GM12878 (cell line): ENCODE data around the gene ITGA8. TPM values are rescaled to one million over a fixed set of nuclear protein-coding genes. Genes with fewer than 3 reads are reported as not detected.

Experiments used
- ATAC-seq: fragments of 200-7000 bp; cut with Tn5 transposase; 3 replicates; pipeline ENCODE4 v1.9.1; 2020; ENCODE audit warnings: mild to moderate bottlenecking, moderate library complexity
- BruUV-seq: library from RNA; stranded (reverse); fragments of 400-500 nt; replicated peaks from 2 replicates; lab custom pipeline; 2021; lab: Mats Ljungman, UMichigan
- CTCF ChIA-PET: fragments of 300-600 bp; sonication (Branson Sonifier 250); formaldehyde crosslinking; extraction: SDS; loops from one replicate; lab custom pipeline; 2021; ENCODE audit warnings: inconsistent platforms; lab: Yijun Ruan, JAX
- POLR2A ChIA-PET: fragments of 350-600 bp; formaldehyde crosslinking; extraction: SDS; loops from one replicate; lab custom pipeline; 2021; ENCODE audit warnings: inconsistent platforms; lab: Charles Lee
- RAD21 ChIA-PET: fragments of 300-600 bp; sonication (Branson Sonifier 250); formaldehyde crosslinking; loops from one replicate; lab custom pipeline; 2023; ENCODE audit warnings: antibody characterized with exemption; ENCODE audit not compliant: unreplicated experiment; lab: Charles Lee
- SMC1A ChIA-PET: fragments of 300-600 bp; sonication (Branson Sonifier 250); formaldehyde crosslinking; loops from one replicate; lab custom pipeline; 2023; ENCODE audit not compliant: unreplicated experiment, uncharacterized antibody; lab: Charles Lee
- DNase-seq: peaks from one replicate; pipeline ENCODE4 v3.0.0-alpha.2; 2011; ENCODE audit warnings: low read depth, low spot score
- FAIRE-seq: peaks from 3 replicates; lab custom pipeline; 2011; peaks lifted over from hg19 to GRCh38; lab: Jason Lieb, UNC
- H2AFZ ChIP-seq: 2 replicates; pipeline ENCODE4 v1.6.0; 2011; ENCODE audit warnings: low read depth, low read length, control low read depth; ENCODE audit not compliant: control insufficient read depth
- H3K27ac ChIP-seq: 2 replicates; pipeline ENCODE4 v1.5.1; 2011; ENCODE audit warnings: control low read depth; ENCODE audit not compliant: control insufficient read depth, insufficient read depth
- H3K27me3 ChIP-seq, 2 experiments: replicated peaks in 1 of 2; 2 replicates each; pipeline versions ENCODE4 v1.6.0 to v1.6.1; 2011; ENCODE audit warnings: low read length in 1 of 2; ENCODE audit not compliant: control insufficient read depth in 2 of 2, insufficient read depth in 2 of 2
- H3K36me3 ChIP-seq, 2 experiments: 2 replicates each; pipeline ENCODE4 v1.5.1; 2011; ENCODE audit warnings: low read length in 1 of 2; ENCODE audit not compliant: control insufficient read depth in 2 of 2, insufficient read depth in 2 of 2
- H3K4me1 ChIP-seq: 2 replicates; pipeline ENCODE4 v1.6.1; 2011; ENCODE audit warnings: mild to moderate bottlenecking, low read length, moderate library complexity, mixed read lengths; ENCODE audit not compliant: control insufficient read depth, insufficient read depth
- H3K4me2 ChIP-seq: 2 replicates; pipeline ENCODE4 v1.6.0; 2011; ENCODE audit warnings: control low read depth; ENCODE audit not compliant: control insufficient read depth, insufficient read depth
- H3K4me3 ChIP-seq: fragments of 200-600 bp; sonication (generic); 2 replicates; pipeline ENCODE4 v1.5.1; 2016
- H3K79me2 ChIP-seq: 2 replicates; pipeline ENCODE4 v1.6.0; 2011; ENCODE audit warnings: low read length; ENCODE audit not compliant: control insufficient read depth, insufficient read depth
- H3K9ac ChIP-seq: 2 replicates; pipeline ENCODE4 v1.8.0; 2011; ENCODE audit warnings: low read length, control low read depth, mixed read lengths; ENCODE audit not compliant: control insufficient read depth, insufficient read depth
- H3K9me3 ChIP-seq: replicated peaks from 3 replicates; pipeline ENCODE4 v1.5.1; 2011; ENCODE audit warnings: mild to moderate bottlenecking, low read length; ENCODE audit not compliant: control insufficient read depth, insufficient read depth
- H4K20me1 ChIP-seq: 2 replicates; pipeline ENCODE4 v1.6.0; 2011; ENCODE audit not compliant: control insufficient read depth, insufficient read depth
- ATF7 ChIP-seq: fragments of 450-650 bp; IDR thresholded peaks from 2 replicates; pipeline ENCODE4 v1.6.1; 2016; ENCODE audit warnings: low read depth, mild to moderate bottlenecking
- CHD2 ChIP-seq: IDR thresholded peaks from 2 replicates; pipeline ENCODE4 v1.6.1; 2011; ENCODE audit warnings: low read depth, low read length, improper control_type of control experiment, borderline replicate concordance
- FOS ChIP-seq: IDR thresholded peaks from 3 replicates; pipeline ENCODE4 v1.6.1; 2011; ENCODE audit warnings: borderline replicate concordance; ENCODE audit not compliant: insufficient read length; ENCODE audit errors: extremely low read depth
- MLLT1 ChIP-seq: fragments of 450-650 bp; IDR thresholded peaks from 2 replicates; pipeline ENCODE4 v1.6.1; 2016; ENCODE audit warnings: mild to moderate bottlenecking
- MYC ChIP-seq: IDR thresholded peaks from 2 replicates; pipeline ENCODE4 v1.6.1; 2011; ENCODE audit warnings: mild to moderate bottlenecking, low read length, moderate library complexity, inconsistent platforms; ENCODE audit not compliant: insufficient read depth, insufficient replicate concordance, insufficient read length, severe bottlenecking
- RAD51 ChIP-seq: fragments of 450-650 bp; IDR thresholded peaks from 2 replicates; pipeline ENCODE4 v1.6.1; 2016; ENCODE audit warnings: moderate library complexity, mild to moderate bottlenecking, inconsistent platforms
- RBBP5 ChIP-seq: fragments of 200-600 bp; sonication (generic); conservative IDR thresholded peaks from 2 replicates; pipeline ENCODE4 v1.6.1; 2016
- RELA ChIP-seq: fragments of 450-650 bp; IDR thresholded peaks from 2 replicates; pipeline ENCODE4 v1.8.0; 2014; ENCODE audit warnings: borderline replicate concordance; ENCODE audit not compliant: partially characterized antibody
- TARDBP ChIP-seq: IDR thresholded peaks from 2 replicates; pipeline ENCODE4 v1.6.1; 2016; ENCODE audit warnings: borderline replicate concordance
- TCF3 ChIP-seq: IDR thresholded peaks from 2 replicates; pipeline ENCODE4 v1.6.1; 2012; ENCODE audit warnings: low read depth, mild to moderate bottlenecking, low read length, borderline replicate concordance; ENCODE audit not compliant: insufficient read depth
- TCF7 ChIP-seq: IDR thresholded peaks from 2 replicates; pipeline ENCODE4 v1.6.1; 2014; ENCODE audit warnings: antibody characterized with exemption, borderline replicate concordance
- WGBS: methylation state at CpG from one replicate; pipeline ENCODE4 v1.1.6; 2016; ENCODE audit warnings: low lambda C conversion rate; ENCODE audit not compliant: insufficient replicate concordance, insufficient coverage; ENCODE audit errors: missing lambda C conversion rate; 5-methylcytosine and 5-hydroxymethylcytosine counted together
- in situ Hi-C: fragments of 300-500 bp; cut with MboI; formaldehyde crosslinking; loops from 9 replicates; pipeline ENCODE4 v1.14.3; 2018; ENCODE audit warnings: mixed read lengths
- intact Hi-C: fragments of 100-400 bp; cut with micrococcal nuclease; formaldehyde crosslinking; loops from one replicate; pipeline ENCODE4 v1.14.2; 2022; ENCODE audit not compliant: unreplicated experiment
- polyA plus RNA-seq, 11 experiments: library from polyadenylated mRNA; depleted of rRNA in 4 of 11; unstranded in 6 of 11; stranded (reverse) in 5 of 11; fragments of >200 nt; fragmentation: Nextera tagmentation in 4 of 11; fragmentation: Illumina TruSeq in 1 of 11; extraction: Ambion mirVana in 4 of 11; extraction: Trizol in 1 of 11; gene quantifications; 1 replicate in 1 of 11; 2 replicates in 10 of 11; pipeline versions ENCODE4 v1.2.1 to v1.2.3, GENCODE V29; 2011 to 2016; ENCODE audit warnings: inconsistent platforms in 2 of 11, missing spikeins in 2 of 11, low read depth in 1 of 11
- total RNA-seq, 4 experiments: library from RNA; depleted of rRNA in 3 of 4; stranded (reverse); fragments of >200 nt in 3 of 4; fragmentation: Illumina TruSeq in 1 of 4; extraction: Trizol in 1 of 4; gene quantifications; 2 replicates each; pipeline versions ENCODE4 v1.2.1 to v1.2.3, GENCODE V29; 2013 to 2021
- TF ChIP-seq, protein P1 (sequence below): fragments of 450-650 bp; IDR thresholded peaks from 2 replicates; pipeline ENCODE4 v1.6.1; 2017; ENCODE audit warnings: borderline replicate concordance
- TF ChIP-seq, protein P2 (sequence below): IDR thresholded peaks from 2 replicates; pipeline ENCODE4 v1.6.1; 2011; ENCODE audit warnings: borderline replicate concordance, low read depth, mild to moderate bottlenecking, moderate library complexity, mixed read lengths, low read length; ENCODE audit not compliant: insufficient read depth; ENCODE audit errors: extremely low read length

Gene ITGA8
- total and polyA plus RNA-seq, 10 of the 15 experiments (the other 5 are each of a cell fraction or from before 2014, with no cell fraction given), result 0.03 TPM; not detected in 9

- H3K79me2 ChIP-seq, result no peaks in the 10 kb centered on the region
- TF ChIP-seq MLLT1, result no peak
- no peak for TF ChIP-seq RBBP5
- no peak for TF ChIP-seq RAD51
- no peak for TF ChIP-seq FOS
- TF ChIP-seq, protein P1, sequence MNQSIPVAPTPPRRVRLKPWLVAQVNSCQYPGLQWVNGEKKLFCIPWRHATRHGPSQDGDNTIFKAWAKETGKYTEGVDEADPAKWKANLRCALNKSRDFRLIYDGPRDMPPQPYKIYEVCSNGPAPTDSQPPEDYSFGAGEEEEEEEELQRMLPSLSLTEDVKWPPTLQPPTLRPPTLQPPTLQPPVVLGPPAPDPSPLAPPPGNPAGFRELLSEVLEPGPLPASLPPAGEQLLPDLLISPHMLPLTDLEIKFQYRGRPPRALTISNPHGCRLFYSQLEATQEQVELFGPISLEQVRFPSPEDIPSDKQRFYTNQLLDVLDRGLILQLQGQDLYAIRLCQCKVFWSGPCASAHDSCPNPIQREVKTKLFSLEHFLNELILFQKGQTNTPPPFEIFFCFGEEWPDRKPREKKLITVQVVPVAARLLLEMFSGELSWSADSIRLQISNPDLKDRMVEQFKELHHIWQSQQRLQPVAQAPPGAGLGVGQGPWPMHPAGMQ, result no peak
- no peak for TF ChIP-seq TCF3
- no peak for TF ChIP-seq MYC
- no peak for TF ChIP-seq TCF7
- TF ChIP-seq RELA, result no peak
- TF ChIP-seq, protein P2, sequence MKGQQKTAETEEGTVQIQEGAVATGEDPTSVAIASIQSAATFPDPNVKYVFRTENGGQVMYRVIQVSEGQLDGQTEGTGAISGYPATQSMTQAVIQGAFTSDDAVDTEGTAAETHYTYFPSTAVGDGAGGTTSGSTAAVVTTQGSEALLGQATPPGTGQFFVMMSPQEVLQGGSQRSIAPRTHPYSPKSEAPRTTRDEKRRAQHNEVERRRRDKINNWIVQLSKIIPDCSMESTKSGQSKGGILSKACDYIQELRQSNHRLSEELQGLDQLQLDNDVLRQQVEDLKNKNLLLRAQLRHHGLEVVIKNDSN, result no peak
- TF ChIP-seq TARDBP, result no peak
- TF ChIP-seq CHD2, result no peak
- TF ChIP-seq ATF7, result no peak
- no peaks in the 10 kb centered on the region for H3K9me3 ChIP-seq
- no peak overlapping the region for H2AFZ ChIP-seq
- FAIRE-seq (no peak), DNase-seq (no peak), ATAC-seq (no peak)
- SMC1A ChIA-PET, result interaction anchor here (0.6 to 1.8 kb wide), 2 partner anchors 56 to 308 kb away, joined by 5 read pairs; no protein-coding TSS in a partner anchor
- 36% methylated on average over 5 of the region's 5 CpGs for WGBS
- in situ Hi-C loops, result no loop called here
- no peaks in the 10 kb centered on the region for H3K36me3 ChIP-seq
- no peak overlapping the region for H3K27ac ChIP-seq
- RAD21 ChIA-PET, result no interaction called here
- H3K4me1 ChIP-seq, result no peaks in the 10 kb centered on the region
- no peak overlapping the region for H3K4me2 ChIP-seq
- H3K9ac ChIP-seq, result no peak overlapping the region
- H3K27me3 ChIP-seq, result no peaks in the 10 kb centered on the region
- no peak overlapping the region for H3K4me3 ChIP-seq
- no TSS peak for BruUV-seq
- intact Hi-C loops, result loop anchor here (5.0 kb wide), 2 partner anchors 89 to 309 kb away; no protein-coding TSS in a partner anchor
- CTCF ChIA-PET, result no interaction called here
- H4K20me1 ChIP-seq, result no peaks in the 10 kb centered on the region
- POLR2A ChIA-PET, result interaction anchor here (0.5 kb wide), 1 partner anchor 9 kb away, joined by 4 read pairs; no protein-coding TSS in a partner anchor
Observed at GRCh38 chr10:15741581-15741980, 21.9 kb upstream of the ITGA8 start.
